Measurements from ENCODE around the gene TSGA10IP.

Gene TSGA10IP

DNA sequence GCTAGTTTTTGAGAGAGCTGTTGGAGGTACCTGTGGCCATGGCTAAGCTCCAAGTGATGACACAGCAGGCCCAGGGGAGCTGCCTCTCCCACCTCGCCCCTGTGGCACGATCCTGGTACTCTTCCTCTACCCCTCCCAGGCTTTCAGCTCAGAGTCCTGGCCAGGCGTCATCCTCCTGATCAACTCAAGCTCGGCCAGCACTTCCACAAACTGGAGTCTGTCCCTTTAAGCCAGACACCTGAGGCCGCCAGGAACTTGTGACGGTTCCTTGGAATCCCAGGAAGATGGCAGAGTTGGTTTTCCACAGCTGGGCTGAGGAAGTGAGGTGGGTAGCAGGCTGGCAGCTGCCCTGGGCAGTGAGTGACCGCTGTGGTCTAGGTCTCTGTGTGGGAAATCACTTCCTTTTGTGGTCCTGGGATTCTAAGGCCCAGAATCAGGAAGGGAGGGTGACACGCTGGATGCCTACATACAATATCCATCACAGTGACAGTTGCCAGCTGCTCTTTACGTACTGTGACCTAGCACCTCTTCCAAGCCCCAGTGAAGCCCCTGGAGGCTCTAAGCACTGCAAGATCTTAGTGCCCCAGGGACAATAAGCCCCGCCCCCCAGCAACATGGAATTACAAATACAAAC, 63.3 kb downstream of the TSGA10IP start:
- DNase-seq, result no peak

All from NCI-H526 (cell line).